ENCODE results near the gene KYNU. TPM values are rescaled to one million over a fixed set of nuclear protein-coding genes. Genes with fewer than 3 reads are reported as not detected.
"Not testable (repeated sequence)": the region's sequence is repeated elsewhere in the genome, so short reads cannot be mapped to it uniquely, and the experiment has no call there.

The KYNU gene
- total and polyA plus RNA-seq, 8 donors: 0.12 to 2.6 (median 0.53) TPM

DNA sequence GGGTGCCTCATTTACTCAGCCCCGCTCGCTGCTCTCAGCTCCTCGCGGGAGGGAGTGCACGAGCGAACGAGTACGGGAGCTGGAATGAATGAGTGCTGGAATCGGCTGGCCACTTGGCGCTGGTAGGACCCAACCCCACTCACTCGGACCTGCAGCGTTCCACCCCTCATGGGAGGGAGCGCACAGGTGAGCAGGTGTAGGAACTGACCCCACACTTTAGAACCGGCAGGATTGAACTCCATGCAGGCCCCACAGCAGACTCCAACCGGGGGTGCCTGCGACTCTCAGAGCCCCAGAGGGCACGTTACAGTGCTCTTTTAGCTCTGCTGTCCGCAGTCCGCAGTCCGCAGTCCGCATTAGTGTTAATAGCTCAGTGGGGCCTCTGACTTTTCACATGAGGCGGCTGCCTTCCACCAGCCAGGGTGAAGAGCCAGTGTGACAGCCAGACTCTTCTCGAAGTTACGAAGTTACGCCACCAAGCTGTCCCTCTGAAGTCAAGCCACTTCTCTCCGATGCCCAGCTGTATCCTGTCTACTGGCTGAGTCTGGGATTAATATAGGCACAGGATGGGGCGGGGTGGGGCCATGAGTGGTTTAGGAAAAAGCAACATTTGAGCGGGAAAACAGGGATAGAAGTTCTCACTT is 149.1 kb downstream of the KYNU start:
- ATAC-seq (peak in 3 of 4 donors; percentile 11 to 60 (median 46)), FAIRE-seq (no peak), DNase-seq (peak in 2 of 6 donors; percentile 15 to 29)
- no peak overlapping the region for H3K4me3 ChIP-seq
- intact Hi-C loops (cut with DNase I): no loop called here
- no peaks in the 10 kb centered on the region for H3K36me3 ChIP-seq
- 26 to 37% methylated on average over 28 of the region's 28 CpGs for WGBS, 2 donors
- H3K27ac ChIP-seq: no peak overlapping the region
- H3K9me3 ChIP-seq: no peaks in the 10 kb centered on the region
- TF ChIP-seq, protein P1, sequence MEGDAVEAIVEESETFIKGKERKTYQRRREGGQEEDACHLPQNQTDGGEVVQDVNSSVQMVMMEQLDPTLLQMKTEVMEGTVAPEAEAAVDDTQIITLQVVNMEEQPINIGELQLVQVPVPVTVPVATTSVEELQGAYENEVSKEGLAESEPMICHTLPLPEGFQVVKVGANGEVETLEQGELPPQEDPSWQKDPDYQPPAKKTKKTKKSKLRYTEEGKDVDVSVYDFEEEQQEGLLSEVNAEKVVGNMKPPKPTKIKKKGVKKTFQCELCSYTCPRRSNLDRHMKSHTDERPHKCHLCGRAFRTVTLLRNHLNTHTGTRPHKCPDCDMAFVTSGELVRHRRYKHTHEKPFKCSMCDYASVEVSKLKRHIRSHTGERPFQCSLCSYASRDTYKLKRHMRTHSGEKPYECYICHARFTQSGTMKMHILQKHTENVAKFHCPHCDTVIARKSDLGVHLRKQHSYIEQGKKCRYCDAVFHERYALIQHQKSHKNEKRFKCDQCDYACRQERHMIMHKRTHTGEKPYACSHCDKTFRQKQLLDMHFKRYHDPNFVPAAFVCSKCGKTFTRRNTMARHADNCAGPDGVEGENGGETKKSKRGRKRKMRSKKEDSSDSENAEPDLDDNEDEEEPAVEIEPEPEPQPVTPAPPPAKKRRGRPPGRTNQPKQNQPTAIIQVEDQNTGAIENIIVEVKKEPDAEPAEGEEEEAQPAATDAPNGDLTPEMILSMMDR (IDR thresholded peaks at IDR 0.05): no peak
- H3K4me1 ChIP-seq: no peaks in the 10 kb centered on the region
- peaks cover 0 to 4% (median 0%) of the 10 kb centered on the region in 4 donors for H3K27me3 ChIP-seq

DNA sequence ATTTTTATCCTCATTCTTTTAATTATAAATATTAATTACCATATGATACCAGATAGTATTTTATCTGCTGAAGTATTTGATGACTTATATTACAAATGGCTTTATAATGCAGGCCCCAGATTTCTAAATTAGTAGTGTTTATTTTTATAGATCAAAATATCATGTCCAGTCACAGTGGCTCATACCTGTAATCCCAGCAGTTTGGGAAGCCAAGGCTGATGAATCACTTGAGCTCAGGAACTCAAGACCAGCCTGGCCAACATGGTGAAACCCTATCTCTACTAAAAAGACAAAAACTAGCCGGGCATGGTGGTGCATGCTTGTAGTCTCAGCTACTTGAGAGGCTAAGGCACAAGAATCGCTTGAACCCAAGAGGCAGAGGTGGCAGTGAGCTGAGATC is 151.7 kb downstream of the KYNU start:
- Histone ChIP-seq H3K4me3 (no peak overlapping the region), H3K9me3 (no peaks in the 10 kb centered on the region), H3K27me3 (peaks cover 0 to 4% (median 0%) of the 10 kb centered on the region in 4 donors), H3K27ac (no peak overlapping the region), H3K4me1 (no peaks in the 10 kb centered on the region), H3K36me3 (no peaks in the 10 kb centered on the region)
- DNase-seq (no peak), FAIRE-seq (no peak), ATAC-seq (no peak)
- intact Hi-C loops (cut with DNase I): no loop called here
- 57 to 90% methylated on average over 2 of the region's 2 CpGs for WGBS, 2 donors
- TF ChIP-seq, protein P1 (IDR thresholded peaks at IDR 0.05): no peak

DNA sequence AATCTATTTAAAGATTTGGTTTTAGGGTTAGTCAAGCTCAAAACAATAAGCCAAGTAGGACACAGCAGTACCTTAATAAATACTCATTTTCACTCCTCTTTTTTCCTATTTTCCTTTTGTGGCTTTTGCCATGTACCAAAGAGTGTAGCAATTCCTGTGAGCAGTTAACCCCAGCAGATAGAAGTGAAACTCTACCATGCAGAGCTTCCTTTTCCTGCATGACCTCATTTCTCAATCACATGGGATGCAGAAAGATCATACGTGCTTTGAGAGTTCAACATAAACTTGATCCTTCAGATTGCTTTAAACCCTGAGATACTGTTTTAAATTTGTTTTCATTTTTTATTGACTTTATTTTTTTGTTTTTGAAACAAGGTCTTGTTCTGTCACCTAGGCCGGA is 152.7 kb downstream of the KYNU start:
- FAIRE-seq (no peak), DNase-seq (no peak), ATAC-seq (peak in 1 of 4 donors; percentile 45)
- no peaks in the 10 kb centered on the region for H3K36me3 ChIP-seq
- TF ChIP-seq, protein P1 (IDR thresholded peaks at IDR 0.05): no peak
- H3K27me3 ChIP-seq: peaks cover 0 to 4% (median 0%) of the 10 kb centered on the region in 4 donors
- intact Hi-C loops (cut with DNase I): no loop called here
- H3K9me3 ChIP-seq: no peaks in the 10 kb centered on the region
- no peak overlapping the region for H3K27ac ChIP-seq
- no peaks in the 10 kb centered on the region for H3K4me1 ChIP-seq
- no peak overlapping the region for H3K4me3 ChIP-seq
- WGBS, 2 donors: 81 to 85% methylated on average over 2 of the region's 2 CpGs

DNA sequence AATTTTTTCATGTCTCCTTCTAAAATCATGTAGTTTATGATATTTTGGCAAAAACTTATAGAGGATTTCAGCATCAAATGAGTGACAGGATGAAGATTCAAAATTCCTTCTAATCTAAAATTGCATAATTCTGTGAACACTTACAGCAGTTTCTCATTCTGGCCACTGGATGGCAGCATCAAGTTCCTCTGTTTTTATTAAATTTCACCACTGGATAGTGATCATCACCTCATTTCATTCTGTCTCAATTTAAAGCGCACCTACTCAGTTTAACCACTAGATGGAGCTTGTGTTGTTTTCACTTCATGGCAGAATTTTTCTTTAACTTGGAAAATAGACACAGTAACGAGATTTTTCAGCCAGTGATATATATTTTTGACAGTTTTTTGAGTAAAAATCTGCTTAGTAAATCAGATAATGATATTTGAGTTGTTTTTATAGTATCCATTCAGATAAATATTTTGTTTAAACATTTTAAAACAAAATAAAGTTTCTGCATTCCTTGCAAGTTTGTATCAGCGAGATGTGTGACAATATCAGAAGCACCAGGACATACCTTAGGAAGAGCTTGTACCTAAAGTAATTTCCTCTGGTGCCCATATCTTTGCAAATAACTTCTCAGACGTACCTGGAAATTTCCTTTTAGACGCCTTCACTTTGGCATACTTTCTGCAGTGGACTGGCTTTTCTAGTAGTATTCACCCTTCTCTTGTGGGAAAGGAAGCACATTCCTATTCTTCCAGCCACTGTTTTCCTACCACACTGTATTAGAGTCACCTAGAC is 157.0 kb downstream of the KYNU start:
- intact Hi-C loops (cut with DNase I): no loop called here
- FAIRE-seq (peak; percentile 97), DNase-seq (peak in 4 of 6 donors; percentile 18 to 65 (median 40)), ATAC-seq (peak; percentile 77 to 100 (median 97))
- Histone ChIP-seq H3K27ac (no peak overlapping the region), H3K4me1 (no peaks in the 10 kb centered on the region), H3K36me3 (no peaks in the 10 kb centered on the region), H3K27me3 (no peaks in the 10 kb centered on the region), H3K4me3 (no peak overlapping the region), H3K9me3 (no peaks in the 10 kb centered on the region)
- TF ChIP-seq, protein P1 (IDR thresholded peaks at IDR 0.05): peak; percentile 92 to 99 (median 98)
- 26 to 34% methylated on average over 5 of the region's 5 CpGs for WGBS, 2 donors

DNA sequence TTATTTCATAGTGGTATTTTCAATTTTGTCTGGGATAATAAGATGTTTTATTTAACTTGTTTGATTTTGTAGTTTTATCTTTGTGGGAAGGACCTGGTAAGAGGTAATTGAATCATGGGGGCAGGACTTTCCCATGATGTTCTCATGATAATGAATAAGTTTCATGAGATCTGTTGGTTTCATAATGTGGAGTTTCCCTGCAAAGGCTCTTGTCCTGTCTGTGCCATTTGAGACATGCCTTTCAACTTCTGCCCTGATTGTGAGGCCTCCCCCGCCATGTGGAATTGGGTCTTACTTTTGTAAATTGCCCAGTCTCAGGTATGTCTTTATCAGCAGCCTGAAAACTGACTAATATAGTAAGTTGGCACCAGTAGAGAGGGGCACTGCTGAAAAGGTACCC is 174.0 kb downstream of the KYNU start:
- Histone ChIP-seq H3K9me3 (no peaks in the 10 kb centered on the region), H3K4me3 (no peak overlapping the region), H3K27ac (no peak overlapping the region), H3K4me1 (no peaks in the 10 kb centered on the region), H3K36me3 (no peaks in the 10 kb centered on the region), H3K27me3 (no peaks in the 10 kb centered on the region)
- FAIRE-seq (no peak), ATAC-seq (no peak), DNase-seq (no peak)
- intact Hi-C loops (cut with DNase I): no loop called here
- WGBS, 2 donors: 81 to 86% methylated on average over 1 of the region's 1 CpG
- TF ChIP-seq, protein P1 (IDR thresholded peaks at IDR 0.05): no peak

DNA sequence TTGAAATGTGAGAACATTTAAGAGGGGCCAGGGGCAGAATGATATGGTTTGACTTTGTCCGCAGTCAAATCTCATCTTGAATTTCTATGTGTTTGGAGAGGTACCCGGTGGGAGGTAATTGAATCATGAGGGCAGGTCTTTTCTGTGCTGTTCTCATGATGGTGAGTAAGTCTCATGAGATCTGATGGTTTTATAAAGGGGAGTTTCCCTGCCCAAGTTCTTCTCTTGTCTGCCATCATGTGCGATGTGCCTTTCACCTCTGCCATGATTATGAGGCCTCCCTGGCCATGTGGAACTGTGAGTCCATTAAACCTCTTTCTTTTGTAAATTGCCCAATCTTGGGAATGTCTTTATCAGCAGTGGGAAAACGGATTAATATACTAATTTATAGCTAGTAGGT is 176.0 kb downstream of the KYNU start:
- FAIRE-seq; H3K4me3 ChIP-seq; ATAC-seq; intact Hi-C loops (cut with DNase I); DNase-seq; H3K4me1 ChIP-seq; H3K36me3 ChIP-seq; H3K27ac ChIP-seq; H3K9me3 ChIP-seq; H3K27me3 ChIP-seq: not testable (repeated sequence)
- 73 to 75% methylated on average over 4 of the region's 4 CpGs for WGBS, 2 donors
